ENCODE measurements around the gene ARHGEF28. TPM values are rescaled to one million over a fixed set of nuclear protein-coding genes. Genes with fewer than 3 reads are reported as not detected.

ARHGEF28 gene
- total and polyA plus RNA-seq, 5 experiments from 2014 or later: 0.52 TPM; not detected in 4

- no peak for DNase-seq
- peaks cover 0 to 17% (median 4%) of the 10 kb centered on the region in 9 donors for H3K9me3 Mint-ChIP-seq
- H3K27me3 Mint-ChIP-seq: peaks cover 6 to 16% (median 11%) of the 10 kb centered on the region in 5 donors
- H3K36me3 Mint-ChIP-seq: peaks cover 0 to 4% (median 2%) of the 10 kb centered on the region in 3 donors
- peaks cover 0 to 2% (median under 1%) of the 10 kb centered on the region in 4 donors for H3K4me1 Mint-ChIP-seq
- no peak overlapping the region for H3K27ac Mint-ChIP-seq
- H3K4me3 Mint-ChIP-seq: no peak overlapping the region
- no peak for ATAC-seq
- POLR2A ChIA-PET: no interaction called here
Observed at GRCh38 chr5:73605223-73606087, 20.5 kb upstream of the ARHGEF28 start.

- Mint-ChIP-seq H3K4me3 (no peak overlapping the region), H3K4me1 (peaks cover 0 to 2% (median under 1%) of the 10 kb centered on the region in 4 donors), H3K36me3 (peaks cover 0 to 4% (median 2%) of the 10 kb centered on the region in 3 donors), H3K9me3 (peaks cover 0 to 10% (median 4%) of the 10 kb centered on the region in 9 donors), H3K27me3 (peaks cover 5 to 20% (median 18%) of the 10 kb centered on the region in 5 donors), H3K27ac (no peak overlapping the region)
- DNase-seq (no peak), ATAC-seq (no peak)
- POLR2A ChIA-PET: no interaction called here
Observed at GRCh38 chr5:73606206-73606753, 19.7 kb upstream of the ARHGEF28 start.

- H3K4me3 Mint-ChIP-seq: no peak overlapping the region
- H3K9me3 Mint-ChIP-seq: peaks cover 0 to 3% (median 0%) of the 10 kb centered on the region in 9 donors
- POLR2A ChIA-PET: no interaction called here
Observed at GRCh38 chr5:73607228-73607627, 18.8 kb upstream of the ARHGEF28 start.

GRCh38 chr5:73612799-73613198 is 13.2 kb upstream of the ARHGEF28 start:
- Mint-ChIP-seq H3K4me3 (no peak overlapping the region), H3K27me3 (peaks cover 12 to 51% (median 27%) of the 10 kb centered on the region in 5 donors), H3K36me3 (no peaks in the 10 kb centered on the region), H3K9me3 (no peaks in the 10 kb centered on the region), H3K27ac (no peak overlapping the region), H3K4me1 (no peaks in the 10 kb centered on the region)
- ATAC-seq (no peak), DNase-seq (no peak)
- POLR2A ChIA-PET: no interaction called here

More at GRCh38 chr5:73607228-73607627, 18.8 kb upstream of the ARHGEF28 start:
- H3K4me1 Mint-ChIP-seq: peaks cover 0 to 2% (median under 1%) of the 10 kb centered on the region in 4 donors
- no peak for ATAC-seq
- H3K36me3 Mint-ChIP-seq: no peaks in the 10 kb centered on the region
- peaks cover 5 to 25% (median 19%) of the 10 kb centered on the region in 5 donors for H3K27me3 Mint-ChIP-seq
- no peak for DNase-seq
- peak overlapping the region in 1 of 10 donors; percentile 3 for H3K27ac Mint-ChIP-seq

- H3K36me3 Mint-ChIP-seq: no peaks in the 10 kb centered on the region
- H3K4me1 Mint-ChIP-seq: no peaks in the 10 kb centered on the region
- no peaks in the 10 kb centered on the region for H3K9me3 Mint-ChIP-seq
- H3K27me3 Mint-ChIP-seq: peaks cover 11 to 52% (median 24%) of the 10 kb centered on the region in 5 donors
- ATAC-seq (no peak), DNase-seq (no peak)
- H3K4me3 Mint-ChIP-seq: no peak overlapping the region
- H3K27ac Mint-ChIP-seq: no peak overlapping the region
- POLR2A ChIA-PET: no interaction called here
Observed at GRCh38 chr5:73615085-73615484, 10.9 kb upstream of the ARHGEF28 start.

GRCh38 chr5:73615947-73616346 is 10.0 kb upstream of the ARHGEF28 start:
- Mint-ChIP-seq H3K27me3 (peaks cover 8 to 52% (median 16%) of the 10 kb centered on the region in 5 donors), H3K27ac (no peak overlapping the region), H3K4me1 (no peaks in the 10 kb centered on the region), H3K4me3 (no peak overlapping the region), H3K36me3 (no peaks in the 10 kb centered on the region), H3K9me3 (no peaks in the 10 kb centered on the region)
- no peak for DNase-seq
- POLR2A ChIA-PET: no interaction called here
- ATAC-seq: no peak

GRCh38 chr5:73617510-73618279 is 8.3 kb upstream of the ARHGEF28 start:
- ATAC-seq (no peak), DNase-seq (no peak)
- Mint-ChIP-seq H3K4me1 (no peaks in the 10 kb centered on the region), H3K27me3 (peaks cover 12 to 56% (median 15%) of the 10 kb centered on the region in 5 donors), H3K36me3 (no peaks in the 10 kb centered on the region), H3K9me3 (no peaks in the 10 kb centered on the region), H3K27ac (no peak overlapping the region), H3K4me3 (no peak overlapping the region)
- POLR2A ChIA-PET: no interaction called here

GRCh38 chr5:73619606-73620333 is 6.2 kb upstream of the ARHGEF28 start:
- Mint-ChIP-seq H3K36me3 (no peaks in the 10 kb centered on the region), H3K9me3 (no peaks in the 10 kb centered on the region), H3K27ac (no peak overlapping the region), H3K4me1 (no peaks in the 10 kb centered on the region), H3K4me3 (no peak overlapping the region), H3K27me3 (peaks cover 16 to 50% (median 20%) of the 10 kb centered on the region in 5 donors)
- ATAC-seq: no peak
- DNase-seq: no peak
- POLR2A ChIA-PET: no interaction called here

- H3K36me3 Mint-ChIP-seq: no peaks in the 10 kb centered on the region
Observed at GRCh38 chr5:73620334-73620687, 5.7 kb upstream of the ARHGEF28 start.

GRCh38 chr5:73623060-73623459 is 2.9 kb upstream of the ARHGEF28 start:
- POLR2A ChIA-PET: no interaction called here
- H3K27me3 Mint-ChIP-seq: peaks cover 21 to 58% (median 31%) of the 10 kb centered on the region in 5 donors
- H3K4me1 Mint-ChIP-seq: peaks cover 0 to 7% (median 2%) of the 10 kb centered on the region in 4 donors
- H3K9me3 Mint-ChIP-seq: no peaks in the 10 kb centered on the region
- DNase-seq: no peak
- ATAC-seq: no peak
- H3K4me3 Mint-ChIP-seq: no peak overlapping the region
- peak overlapping the region in 1 of 10 donors; percentile 45 for H3K27ac Mint-ChIP-seq
- no peaks in the 10 kb centered on the region for H3K36me3 Mint-ChIP-seq

More at GRCh38 chr5:73620334-73620687, 5.7 kb upstream of the ARHGEF28 start:
- POLR2A ChIA-PET: no interaction called here
- peaks cover 0 to 2% (median under 1%) of the 10 kb centered on the region in 4 donors for H3K4me1 Mint-ChIP-seq
- H3K27ac Mint-ChIP-seq: no peak overlapping the region
- ATAC-seq (no peak), DNase-seq (no peak)
- H3K9me3 Mint-ChIP-seq: no peaks in the 10 kb centered on the region
- H3K4me3 Mint-ChIP-seq: no peak overlapping the region
- H3K27me3 Mint-ChIP-seq: peaks cover 13 to 45% (median 19%) of the 10 kb centered on the region in 5 donors

GRCh38 chr5:73623901-73624404 is 2.0 kb upstream of the ARHGEF28 start:
- H3K9me3 Mint-ChIP-seq: no peaks in the 10 kb centered on the region
- H3K27ac Mint-ChIP-seq: peak overlapping the region in 1 of 10 donors; percentile 9
- no peaks in the 10 kb centered on the region for H3K36me3 Mint-ChIP-seq
- no peak for DNase-seq
- ATAC-seq: no peak
- peaks cover 0 to 7% (median 2%) of the 10 kb centered on the region in 4 donors for H3K4me1 Mint-ChIP-seq
- H3K27me3 Mint-ChIP-seq: peaks cover 27 to 67% (median 35%) of the 10 kb centered on the region in 5 donors
- H3K4me3 Mint-ChIP-seq: no peak overlapping the region
- POLR2A ChIA-PET: no interaction called here

- ATAC-seq (no peak), DNase-seq (no peak)
- Mint-ChIP-seq H3K27me3 (peaks cover 31 to 72% (median 38%) of the 10 kb centered on the region in 5 donors), H3K9me3 (no peaks in the 10 kb centered on the region), H3K36me3 (no peaks in the 10 kb centered on the region), H3K27ac (no peak overlapping the region), H3K4me1 (peaks cover 0 to 7% (median 2%) of the 10 kb centered on the region in 4 donors), H3K4me3 (peak overlapping the region in 4 of 10 donors; percentile 5 to 77 (median 38))
- POLR2A ChIA-PET: no interaction called here
Observed at GRCh38 chr5:73624888-73625287, 1.1 kb upstream of the ARHGEF28 start.

All from naive thymus-derived CD8-positive, alpha-beta T cell (primary cell).